ENCODE measurements around the gene PNKP. TPM values are rescaled to one million over a fixed set of nuclear protein-coding genes. Genes with fewer than 3 reads are reported as not detected.
A peak's percentile ranks its signal among the peaks of the same experiment; 100 is the strongest.

Gene PNKP
- total RNA-seq, 1 experiment from 2014 or later = 141 TPM

DNA sequence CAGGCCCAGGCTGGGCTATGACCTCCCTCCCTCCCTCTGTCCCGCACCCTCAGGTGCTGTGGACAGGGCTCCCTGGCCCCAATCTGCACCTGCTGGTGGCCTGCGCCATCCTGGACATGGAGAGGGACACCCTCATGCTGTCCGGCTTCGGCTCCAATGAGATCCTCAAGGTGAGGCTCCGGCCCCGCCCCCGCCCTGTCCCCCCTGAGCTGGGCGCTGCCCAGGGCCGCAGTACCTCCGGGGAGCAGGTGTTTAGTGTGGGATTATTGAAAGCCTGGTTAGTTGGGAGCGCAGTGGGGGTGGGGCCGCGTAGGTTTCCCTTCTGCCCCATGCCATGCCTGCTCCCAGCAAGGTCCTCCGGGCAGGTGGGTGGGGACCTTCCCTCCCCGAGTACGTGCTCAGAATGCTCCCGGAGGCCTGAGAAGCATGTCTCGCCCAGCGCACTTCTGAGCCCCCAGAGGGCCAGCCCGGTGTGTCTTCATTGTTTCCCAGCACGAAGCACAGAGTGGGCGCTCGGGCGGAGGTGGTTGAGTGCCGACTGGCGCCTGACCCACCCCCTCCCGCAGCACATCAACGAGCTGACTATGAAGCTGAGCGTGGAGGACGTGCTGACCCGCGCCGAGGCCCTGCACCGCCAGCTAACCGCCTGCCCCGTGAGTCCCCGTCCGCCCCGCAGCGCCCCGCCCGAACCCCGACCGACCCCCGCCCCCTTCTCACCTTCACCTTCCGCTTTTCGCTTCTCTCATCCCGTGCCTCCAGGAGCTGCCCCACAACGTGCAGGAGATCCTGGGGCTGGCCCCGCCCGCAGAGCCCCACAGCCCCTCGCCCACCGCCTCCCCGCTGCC is 20.5 kb upstream of the PNKP start:
- Histone ChIP-seq H3K4me3 (ENCODE audit: low read length) (no peak overlapping the region), H3K36me3 (ENCODE audit: low read depth, low read length) (peaks cover 10% of the 10 kb centered on the region), H3K4me2 (ENCODE audit: low read length) (no peak overlapping the region), H3K9me2 (replicated peaks; ENCODE audit: low read length) (no peaks in the 10 kb centered on the region), H3K4me1 (ENCODE audit: insufficient read depth, low read length) (peaks cover 12% of the 10 kb centered on the region), H4K20me1 (ENCODE audit: low read length) (no peaks in the 10 kb centered on the region), H3K79me2 (ENCODE audit: low read length) (no peaks in the 10 kb centered on the region), H3K9ac (ENCODE audit: low read length) (no peak overlapping the region), H3K27me3 (ENCODE audit: low read length) (no peaks in the 10 kb centered on the region), H3K27ac (ENCODE audit: low read length) (no peak overlapping the region), H3F3A (ENCODE audit: low read length, unreplicated experiment) (peaks cover 3% of the 10 kb centered on the region), H2AFZ (ENCODE audit: low read length) (no peak overlapping the region), H3K9me3 (ENCODE audit: low read length) (no peaks in the 10 kb centered on the region)
- no peak for TF ChIP-seq EZH2phosphoT487 (IDR thresholded peaks at IDR 0.05; ENCODE audit: borderline replicate concordance, low read length)
- TF ChIP-seq EZH2 (IDR thresholded peaks at IDR 0.05; ENCODE audit: low read length, unreplicated experiment) = no peak
- TF ChIP-seq, protein P1, sequence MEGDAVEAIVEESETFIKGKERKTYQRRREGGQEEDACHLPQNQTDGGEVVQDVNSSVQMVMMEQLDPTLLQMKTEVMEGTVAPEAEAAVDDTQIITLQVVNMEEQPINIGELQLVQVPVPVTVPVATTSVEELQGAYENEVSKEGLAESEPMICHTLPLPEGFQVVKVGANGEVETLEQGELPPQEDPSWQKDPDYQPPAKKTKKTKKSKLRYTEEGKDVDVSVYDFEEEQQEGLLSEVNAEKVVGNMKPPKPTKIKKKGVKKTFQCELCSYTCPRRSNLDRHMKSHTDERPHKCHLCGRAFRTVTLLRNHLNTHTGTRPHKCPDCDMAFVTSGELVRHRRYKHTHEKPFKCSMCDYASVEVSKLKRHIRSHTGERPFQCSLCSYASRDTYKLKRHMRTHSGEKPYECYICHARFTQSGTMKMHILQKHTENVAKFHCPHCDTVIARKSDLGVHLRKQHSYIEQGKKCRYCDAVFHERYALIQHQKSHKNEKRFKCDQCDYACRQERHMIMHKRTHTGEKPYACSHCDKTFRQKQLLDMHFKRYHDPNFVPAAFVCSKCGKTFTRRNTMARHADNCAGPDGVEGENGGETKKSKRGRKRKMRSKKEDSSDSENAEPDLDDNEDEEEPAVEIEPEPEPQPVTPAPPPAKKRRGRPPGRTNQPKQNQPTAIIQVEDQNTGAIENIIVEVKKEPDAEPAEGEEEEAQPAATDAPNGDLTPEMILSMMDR (conservative IDR thresholded peaks at IDR 0.05; ENCODE audit: low read depth, low read length) = no peak
- ATAC-seq (no peak), DNase-seq (no peak)
- intact Hi-C loops (cut with micrococcal nuclease) = no loop called here
- ChIA-PET CTCF (no interaction called here), POLR2A (ENCODE audit: unreplicated experiment) (no interaction called here)
- BruUV-seq (replicated peaks) = no TSS peak

DNA sequence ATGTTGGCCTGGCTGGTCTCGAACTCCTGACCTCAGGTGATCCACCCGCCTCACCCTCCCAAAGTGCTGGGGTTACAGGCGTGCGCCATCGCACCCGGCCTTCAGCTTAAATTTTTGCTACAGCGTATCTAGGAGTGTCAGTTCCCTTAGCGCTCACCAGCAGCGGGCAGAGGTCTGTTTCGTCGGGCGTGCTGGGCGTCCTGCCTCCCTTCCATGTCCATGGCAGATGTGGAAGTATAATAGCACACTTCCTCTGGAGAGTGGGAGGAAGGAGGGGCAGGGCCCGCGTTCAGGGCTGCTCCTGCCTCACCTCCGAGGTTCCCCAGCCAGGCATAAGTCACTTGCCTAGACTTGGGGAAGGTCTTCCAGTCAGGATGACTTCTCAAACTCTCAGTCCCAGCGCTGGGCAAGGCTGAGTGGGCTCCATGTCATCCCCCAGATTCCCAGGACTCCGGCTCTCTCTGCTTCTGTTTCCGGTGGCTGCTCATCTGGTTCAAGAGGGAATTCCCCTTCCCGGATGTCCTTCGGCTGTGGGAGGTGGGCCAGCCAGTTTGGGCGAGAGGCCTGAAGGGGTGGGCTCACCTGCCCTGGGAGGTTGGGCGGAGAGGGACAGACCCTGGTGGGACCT is 19.8 kb upstream of the PNKP start:
- no peak overlapping the region for H3K4me3 ChIP-seq (ENCODE audit: low read length)
- intact Hi-C loops (cut with micrococcal nuclease) = no loop called here
- BruUV-seq (replicated peaks) = no TSS peak
- ChIA-PET POLR2A (ENCODE audit: unreplicated experiment) (no interaction called here), CTCF (no interaction called here)
- no peaks in the 10 kb centered on the region for H3K9me2 ChIP-seq (replicated peaks; ENCODE audit: low read length)
- peaks cover 12% of the 10 kb centered on the region for H3K4me1 ChIP-seq (ENCODE audit: insufficient read depth, low read length)
- H3K79me2 ChIP-seq (ENCODE audit: low read length) = no peaks in the 10 kb centered on the region
- no peak for DNase-seq
- no peak overlapping the region for H3K27ac ChIP-seq (ENCODE audit: low read length)
- no peak overlapping the region for H3K4me2 ChIP-seq (ENCODE audit: low read length)
- peaks cover 18% of the 10 kb centered on the region for H3K36me3 ChIP-seq (ENCODE audit: low read depth, low read length)
- H3K27me3 ChIP-seq (ENCODE audit: low read length) = no peaks in the 10 kb centered on the region
- no peak overlapping the region for H3K9ac ChIP-seq (ENCODE audit: low read length)
- H3K9me3 ChIP-seq (ENCODE audit: low read length) = no peaks in the 10 kb centered on the region
- ATAC-seq = no peak
- peaks cover 3% of the 10 kb centered on the region for H3F3A ChIP-seq (ENCODE audit: low read length, unreplicated experiment)
- H4K20me1 ChIP-seq (ENCODE audit: low read length) = no peaks in the 10 kb centered on the region
- TF ChIP-seq EZH2 (IDR thresholded peaks at IDR 0.05; ENCODE audit: low read length, unreplicated experiment) (no peak), EZH2phosphoT487 (IDR thresholded peaks at IDR 0.05; ENCODE audit: borderline replicate concordance, low read length) (no peak)
- TF ChIP-seq, protein P1 (conservative IDR thresholded peaks at IDR 0.05; ENCODE audit: low read depth, low read length) = no peak
- no peak overlapping the region for H2AFZ ChIP-seq (ENCODE audit: low read length)

DNA sequence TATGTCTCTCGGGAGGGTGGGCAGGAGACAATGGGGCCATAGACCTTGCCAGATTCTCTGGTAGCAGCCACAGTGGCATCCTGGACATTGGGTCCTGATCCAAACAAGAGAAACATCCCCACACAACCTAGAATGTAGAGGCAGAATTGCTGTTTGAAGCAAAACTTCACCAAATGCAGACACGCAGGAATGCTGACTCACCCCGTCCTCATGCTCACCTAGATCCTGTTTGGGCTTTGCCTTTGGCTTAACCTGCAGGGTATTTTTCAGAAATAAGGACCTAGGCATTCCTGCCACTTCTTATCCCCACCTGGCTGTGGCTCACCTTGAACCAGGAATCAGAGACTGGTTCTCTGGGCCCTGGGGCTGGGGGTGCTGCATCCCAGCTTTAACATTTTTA is 17.4 kb upstream of the PNKP start:
- Histone ChIP-seq H3K9ac (ENCODE audit: low read length) (peak overlapping the region; percentile 5; the same call in 1 of the 2 replicates), H3K9me3 (ENCODE audit: low read length) (no peaks in the 10 kb centered on the region), H3K4me1 (ENCODE audit: insufficient read depth, low read length) (peaks cover 12% of the 10 kb centered on the region), H3K9me2 (replicated peaks; ENCODE audit: low read length) (no peaks in the 10 kb centered on the region), H4K20me1 (ENCODE audit: low read length) (no peaks in the 10 kb centered on the region), H2AFZ (ENCODE audit: low read length) (no peak overlapping the region), H3K27me3 (ENCODE audit: low read length) (no peaks in the 10 kb centered on the region), H3K27ac (ENCODE audit: low read length) (peak overlapping the region; percentile 62), H3F3A (ENCODE audit: low read length, unreplicated experiment) (peaks cover 3% of the 10 kb centered on the region), H3K4me3 (ENCODE audit: low read length) (no peak overlapping the region), H3K36me3 (ENCODE audit: low read depth, low read length) (peaks cover 26% of the 10 kb centered on the region), H3K79me2 (ENCODE audit: low read length) (no peaks in the 10 kb centered on the region), H3K4me2 (ENCODE audit: low read length) (no peak overlapping the region)
- intact Hi-C loops (cut with micrococcal nuclease) = no loop called here
- DNase-seq (peak; percentile 59), ATAC-seq (peak; percentile 45)
- no TSS peak for BruUV-seq (replicated peaks)
- no peak for TF ChIP-seq EZH2 (IDR thresholded peaks at IDR 0.05; ENCODE audit: low read length, unreplicated experiment)
- TF ChIP-seq EZH2phosphoT487 (IDR thresholded peaks at IDR 0.05; ENCODE audit: borderline replicate concordance, low read length) = no peak
- TF ChIP-seq, protein P1 (conservative IDR thresholded peaks at IDR 0.05; ENCODE audit: low read depth, low read length) = no peak
- ChIA-PET POLR2A (ENCODE audit: unreplicated experiment) (interaction anchor here (0.6 kb wide), 1 partner anchor 589 kb away, joined by 8 read pairs; no protein-coding TSS in a partner anchor), CTCF (no interaction called here)

All from PC-3 (cell line).